Measurements from ENCODE around the gene ZDHHC19. TPM values are rescaled to one million over a fixed set of nuclear protein-coding genes. Genes with fewer than 3 reads are reported as not detected.

ZDHHC19 gene
- total RNA-seq, 4 donors from 2014 or later: not detected

- H3K27ac ChIP-seq: no peak overlapping the region
- DNase-seq: no peak
- WGBS, 2 donors: 79 to 89% methylated on average over 11 to 17 of the region's 24 CpGs
- no peaks in the 10 kb centered on the region for H3K9me3 ChIP-seq
- H3K4me1 ChIP-seq: peaks cover 10 to 12% of the 10 kb centered on the region in 2 donors
- no peaks in the 10 kb centered on the region for H3K27me3 ChIP-seq
- H3K4me3 ChIP-seq (replicated peaks in 1 of 3): no peak overlapping the region
- no peaks in the 10 kb centered on the region for H3K36me3 ChIP-seq
- TF ChIP-seq, protein P1, sequence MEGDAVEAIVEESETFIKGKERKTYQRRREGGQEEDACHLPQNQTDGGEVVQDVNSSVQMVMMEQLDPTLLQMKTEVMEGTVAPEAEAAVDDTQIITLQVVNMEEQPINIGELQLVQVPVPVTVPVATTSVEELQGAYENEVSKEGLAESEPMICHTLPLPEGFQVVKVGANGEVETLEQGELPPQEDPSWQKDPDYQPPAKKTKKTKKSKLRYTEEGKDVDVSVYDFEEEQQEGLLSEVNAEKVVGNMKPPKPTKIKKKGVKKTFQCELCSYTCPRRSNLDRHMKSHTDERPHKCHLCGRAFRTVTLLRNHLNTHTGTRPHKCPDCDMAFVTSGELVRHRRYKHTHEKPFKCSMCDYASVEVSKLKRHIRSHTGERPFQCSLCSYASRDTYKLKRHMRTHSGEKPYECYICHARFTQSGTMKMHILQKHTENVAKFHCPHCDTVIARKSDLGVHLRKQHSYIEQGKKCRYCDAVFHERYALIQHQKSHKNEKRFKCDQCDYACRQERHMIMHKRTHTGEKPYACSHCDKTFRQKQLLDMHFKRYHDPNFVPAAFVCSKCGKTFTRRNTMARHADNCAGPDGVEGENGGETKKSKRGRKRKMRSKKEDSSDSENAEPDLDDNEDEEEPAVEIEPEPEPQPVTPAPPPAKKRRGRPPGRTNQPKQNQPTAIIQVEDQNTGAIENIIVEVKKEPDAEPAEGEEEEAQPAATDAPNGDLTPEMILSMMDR (IDR thresholded peaks at IDR 0.05): no peak
- no peak for TF ChIP-seq POLR2A (IDR thresholded peaks at IDR 0.05)
- intact Hi-C loops (cut with DNase I): no loop called here
Measured at GRCh38 chr3:196163666-196164493, 47.3 kb downstream of the ZDHHC19 start.

- intact Hi-C loops (cut with DNase I): no loop called here
- DNase-seq: no peak
- Histone ChIP-seq H3K27me3 (no peaks in the 10 kb centered on the region), H3K36me3 (no peaks in the 10 kb centered on the region), H3K4me1 (peaks cover 10 to 12% of the 10 kb centered on the region in 2 donors), H3K9me3 (no peaks in the 10 kb centered on the region), H3K4me3 (replicated peaks in 1 of 3) (no peak overlapping the region), H3K27ac (no peak overlapping the region)
- TF ChIP-seq POLR2A (IDR thresholded peaks at IDR 0.05): no peak
- TF ChIP-seq, protein P1 (IDR thresholded peaks at IDR 0.05): no peak
- WGBS, 2 donors: 93 to 98% methylated on average over 6 of the region's 6 CpGs
Measured at GRCh38 chr3:196163212-196163611, 48.0 kb downstream of the ZDHHC19 start.

DNA sequence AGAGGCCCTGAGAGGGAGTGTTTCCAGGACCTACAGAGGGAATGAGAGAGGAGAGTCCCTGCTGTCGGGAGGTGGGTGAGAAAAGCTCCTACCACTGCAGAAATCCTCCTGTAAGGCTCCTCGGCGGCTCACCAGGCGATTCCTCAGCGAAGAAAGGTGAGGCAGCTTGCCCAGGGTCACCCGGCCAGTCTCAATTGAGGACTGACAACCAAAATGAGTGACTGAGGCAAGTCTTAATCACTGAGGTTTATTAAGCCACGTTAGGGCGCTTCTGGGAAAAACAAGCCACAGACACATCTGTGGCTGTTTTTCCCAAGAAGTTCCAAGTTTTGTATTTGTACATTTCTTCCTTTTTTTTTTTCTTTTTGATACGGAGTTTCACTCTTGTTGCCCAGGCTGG lies 48.5 kb downstream of the ZDHHC19 start:
- H3K27me3 ChIP-seq: no peaks in the 10 kb centered on the region
- H3K4me1 ChIP-seq: peaks cover 10 to 12% of the 10 kb centered on the region in 2 donors
- intact Hi-C loops (cut with DNase I): no loop called here
- no peaks in the 10 kb centered on the region for H3K36me3 ChIP-seq
- no peak overlapping the region for H3K27ac ChIP-seq
- H3K9me3 ChIP-seq: no peaks in the 10 kb centered on the region
- no peak overlapping the region for H3K4me3 ChIP-seq (replicated peaks in 1 of 3)
- TF ChIP-seq POLR2A (IDR thresholded peaks at IDR 0.05): no peak
- TF ChIP-seq, protein P1 (IDR thresholded peaks at IDR 0.05): no peak
- WGBS, 2 donors: 82 to 86% methylated on average over 9 of the region's 9 CpGs
- DNase-seq: no peak

- peak; percentile 74 to 82 for DNase-seq
Measured at GRCh38 chr3:196159952-196160804, 51.0 kb downstream of the ZDHHC19 start.

More at GRCh38 chr3:196159952-196160804, 51.0 kb downstream of the ZDHHC19 start:
- Histone ChIP-seq H3K36me3 (no peaks in the 10 kb centered on the region), H3K27ac (peak overlapping the region; percentile 18 to 46 (median 25)), H3K27me3 (no peaks in the 10 kb centered on the region), H3K9me3 (no peaks in the 10 kb centered on the region), H3K4me3 (replicated peaks in 1 of 3) (no peak overlapping the region), H3K4me1 (peaks cover 10 to 12% of the 10 kb centered on the region in 2 donors)
- 31 to 36% methylated on average over 13 to 15 of the region's 15 CpGs for WGBS, 2 donors
- TF ChIP-seq, protein P1 (IDR thresholded peaks at IDR 0.05): no peak
- TF ChIP-seq POLR2A (IDR thresholded peaks at IDR 0.05): no peak
- intact Hi-C loops (cut with DNase I): no loop called here

All from thyroid gland (tissue), 4 donors.